ENCODE data around the gene RNU1-3. TPM values are rescaled to one million over a fixed set of nuclear protein-coding genes. Genes with fewer than 3 reads are reported as not detected.
"Not testable (repeated sequence)": the region's sequence is repeated elsewhere in the genome, so short reads cannot be mapped to it uniquely, and the experiment has no call there.

The RNU1-3 gene
- total and polyA plus RNA-seq, 2 of the 8 experiments (the other 6 are each of a cell fraction or from before 2014, with no cell fraction given): 145 to 1,303 TPM

DNA sequence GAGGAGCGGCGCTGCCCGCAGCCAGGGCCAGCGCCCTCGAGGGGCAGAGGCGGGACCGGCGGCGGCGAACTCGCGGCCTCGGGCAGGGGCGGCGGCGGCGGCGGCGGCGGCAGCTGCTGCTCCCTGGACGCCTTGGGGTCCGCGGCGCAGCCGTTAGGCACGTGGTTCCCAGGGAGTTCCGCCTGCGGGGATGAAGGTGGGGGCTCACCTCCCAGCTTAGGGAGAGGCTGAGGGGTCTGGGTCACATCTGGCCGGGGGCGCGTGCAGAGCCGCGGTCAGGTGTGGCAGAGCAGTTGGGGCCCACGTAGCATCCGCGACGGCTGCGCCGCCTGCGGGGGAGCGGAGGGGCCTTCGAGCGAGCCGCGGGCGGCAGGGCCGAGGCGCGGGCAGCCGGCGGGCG is 32.7 kb upstream of the RNU1-3 start:
- not testable (repeated sequence) for H3K23me2 ChIP-seq (ENCODE audit: low read depth, low read length); H4K5ac ChIP-seq (ENCODE audit: insufficient read length, low read depth, low read length); FAIRE-seq; H2BK12ac ChIP-seq (ENCODE audit: low read depth, low read length); H3K79me2 ChIP-seq (ENCODE audit: control insufficient read depth in 1 of 2, insufficient read depth in 2 of 2, low read length in 2 of 2); H2BK15ac ChIP-seq (ENCODE audit: low read length); H4K20me1 ChIP-seq (replicated peaks in 1 of 2; ENCODE audit: control insufficient read depth in 1 of 2, insufficient read depth in 2 of 2, low read length in 2 of 2); H3K18ac ChIP-seq (ENCODE audit: extremely low read depth, low read length); H2AFZ ChIP-seq (ENCODE audit: low read length); H3K27me3 ChIP-seq (replicated peaks in 1 of 4; ENCODE audit: control insufficient read depth in 3 of 4, extremely low read depth in 1 of 4, insufficient read depth in 3 of 4, low read length in 3 of 4); H3K56ac ChIP-seq (replicated peaks; ENCODE audit: insufficient read length, low read depth, low read length); H3K4me1 ChIP-seq (replicated peaks in 1 of 4; ENCODE audit: control insufficient read depth in 3 of 4, insufficient read depth in 4 of 4, low read length in 3 of 4); H3K4me3 ChIP-seq (ENCODE audit: extremely low read depth in 1 of 4, insufficient read depth in 2 of 4, low read depth in 3 of 4, low read length in 4 of 4); H4K8ac ChIP-seq (ENCODE audit: extremely low read depth, insufficient read depth, low read length); H3K23ac ChIP-seq (ENCODE audit: insufficient read length); H2BK120ac ChIP-seq (replicated peaks; ENCODE audit: low read depth, low read length); H2AK5ac ChIP-seq (ENCODE audit: low read depth, low read length); H3K79me1 ChIP-seq (ENCODE audit: low read depth, low read length); H2BK5ac ChIP-seq (ENCODE audit: low read depth, low read length); H3K9me3 ChIP-seq (ENCODE audit: insufficient read depth in 2 of 2, low read depth in 1 of 2, low read length in 1 of 2); H3K14ac ChIP-seq (ENCODE audit: insufficient read length); H3K4ac ChIP-seq (replicated peaks; ENCODE audit: insufficient read length, low read depth, low read length); H3K36me3 ChIP-seq (ENCODE audit: control insufficient read depth in 2 of 4, insufficient read depth in 4 of 4, low read length in 3 of 4); H4K91ac ChIP-seq (replicated peaks; ENCODE audit: insufficient read length, low read length); H2BK20ac ChIP-seq (ENCODE audit: low read length); H3K27ac ChIP-seq (ENCODE audit: low read depth, low read length); H3K9ac ChIP-seq (replicated peaks in 1 of 4; ENCODE audit: extremely low read depth in 1 of 4, low read depth in 3 of 4, low read length in 3 of 4); H3K4me2 ChIP-seq (ENCODE audit: insufficient read depth in 1 of 2, low read depth in 2 of 2, low read length in 2 of 2)
- 10% methylated on average over 2 of the region's 52 CpGs; no CpG with 5 or more reads in 1 of the 2 experiments for WGBS, 2 experiments (ENCODE audit: extremely low coverage in 1 of 2, insufficient coverage in 1 of 2, insufficient read length in 1 of 2, insufficient replicate concordance in 2 of 2, low coverage in 1 of 2, low lambda C conversion rate in 2 of 2, missing lambda C conversion rate in 1 of 2)
- DNase-seq (ENCODE audit: low read depth in 1 of 2, low spot score in 2 of 2): peak in 1 of 2 experiments; percentile 81
- CTCF ChIA-PET (ENCODE audit: partially characterized antibody): interaction anchor here (1.7 to 29.9 kb wide), 4 partner anchors 1 to 82 kb away, joined by 4 to 723 read pairs (median 667); partner anchors contain the start of gene NBPF1
- POLR2A ChIA-PET (ENCODE audit: partially characterized antibody): interaction anchor here (0.8 to 3.4 kb wide), 5 partner anchors 7 to 206 kb away, joined by 3 to 19 read pairs (median 9); no protein-coding TSS in a partner anchor
- peak; percentile 76 for TF ChIP-seq MAX (IDR thresholded peaks at IDR 0.05)

All from H1 (cell line).